Lower leg skin (tissue), 3 donors: ENCODE results near the gene MUC22.

ENCODE experiments used
- CTCF ChIP-seq, 3 donors: fragments of 450-650 bp; IDR thresholded peaks; one replicate each; pipeline ENCODE4 v1.5.1; 2016; ENCODE audit warnings: antibody characterized with exemption in 3 of 3, mild to moderate bottlenecking in 3 of 3, moderate library complexity in 2 of 3
- POLR2A ChIP-seq, 2 donors: fragments of 450-650 bp; IDR thresholded peaks; one replicate each; pipeline ENCODE4 v1.6.1; 2016 to 2017; ENCODE audit warnings: antibody characterized with exemption in 2 of 2, mild to moderate bottlenecking in 1 of 2, moderate library complexity in 1 of 2

DNA sequence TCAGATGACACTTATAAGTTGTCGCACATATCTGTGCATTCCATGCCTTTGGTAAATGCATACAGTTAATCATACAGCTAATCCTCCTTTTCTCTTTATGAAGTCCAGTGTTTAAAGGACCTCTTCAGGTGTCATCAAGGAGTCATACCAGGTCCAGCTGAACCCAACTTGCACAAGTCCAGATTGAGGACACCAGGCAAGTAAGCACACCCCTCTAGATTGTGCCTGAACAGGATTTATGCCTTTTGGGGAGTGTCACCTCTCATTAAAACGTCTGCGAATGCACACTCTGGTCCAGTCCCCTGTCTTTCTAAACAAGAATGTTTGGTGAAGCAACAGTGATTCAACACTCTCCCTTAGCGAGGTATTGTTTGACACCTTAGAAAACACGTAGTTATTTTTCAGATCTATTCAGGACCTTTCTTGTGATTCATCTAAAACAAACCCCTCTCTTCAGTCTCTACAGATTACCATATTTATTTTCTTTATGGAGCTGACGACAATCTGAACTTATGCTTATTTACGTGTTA lies 53.7 kb downstream of the MUC22 start:
- TF ChIP-seq CTCF (IDR thresholded peaks at IDR 0.05) (no peak), POLR2A (IDR thresholded peaks at IDR 0.05) (no peak)
